Astrocyte of the cerebellum (primary cell): ENCODE data around the gene GPR160.
"Not testable (repeated sequence)": the region's sequence is repeated elsewhere in the genome, so short reads cannot be mapped to it uniquely, and the experiment has no call there.

ENCODE experiments used
- DNase-seq: peaks from one replicate; pipeline ENCODE4 v3.0.0-alpha.2; 2011; ENCODE audit warnings: low read depth
- H3K4me3 ChIP-seq: 2 replicates; pipeline ENCODE4 v1.5.1; 2011; ENCODE audit warnings: mild to moderate bottlenecking, low read depth, low read length, moderate library complexity
- CTCF ChIP-seq: IDR thresholded peaks from 2 replicates; pipeline ENCODE4 v1.5.1; 2012; ENCODE audit warnings: low read length, low read depth, moderate library complexity, mild to moderate bottlenecking; ENCODE audit errors: missing control alignments
- in situ Hi-C: cut with HindIII; loops from 2 replicates; pipeline ENCODE4 v1.10.0; 2017; ENCODE audit warnings: low sequenced_read_pairs

Gene GPR160

DNA sequence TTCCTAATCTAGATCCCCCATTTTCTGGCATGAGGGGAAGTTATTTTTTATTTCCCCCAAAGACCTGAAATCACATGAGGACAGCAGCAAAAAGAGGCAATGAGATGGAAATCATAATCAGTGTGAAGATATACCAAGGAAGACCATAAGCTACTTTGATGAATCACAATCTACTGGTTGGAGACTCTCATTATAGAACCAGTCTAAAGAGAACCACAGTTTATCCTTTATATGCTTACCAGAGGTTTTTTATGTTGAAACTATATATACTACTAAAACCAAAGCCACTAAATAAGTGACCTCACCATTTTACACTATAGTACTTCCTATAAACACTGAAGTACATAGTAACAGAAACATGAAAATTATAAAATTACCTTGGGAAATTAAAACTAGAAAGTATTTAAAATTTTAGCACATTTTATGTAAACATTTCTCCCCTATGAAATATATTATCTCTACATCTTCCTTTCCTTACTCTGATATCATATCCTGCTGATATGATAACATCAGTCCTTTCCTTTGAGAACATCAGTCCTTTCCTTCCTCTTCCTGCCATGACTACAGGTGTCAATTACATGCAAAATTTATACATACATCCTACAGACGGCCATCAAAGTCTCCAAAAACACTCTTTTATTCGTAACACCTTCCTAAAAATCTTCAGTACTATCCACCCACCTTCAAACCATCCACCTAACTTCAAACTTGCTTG, 71.9 kb downstream of the GPR160 start:
- no peak for DNase-seq
- H3K4me3 ChIP-seq, result no peak overlapping the region
- no peak for TF ChIP-seq CTCF
- in situ Hi-C loops, result no loop called here

- in situ Hi-C loops, result no loop called here
Measured at GRCh38 chr3:170111147-170111771, 73.5 kb downstream of the GPR160 start.

DNA sequence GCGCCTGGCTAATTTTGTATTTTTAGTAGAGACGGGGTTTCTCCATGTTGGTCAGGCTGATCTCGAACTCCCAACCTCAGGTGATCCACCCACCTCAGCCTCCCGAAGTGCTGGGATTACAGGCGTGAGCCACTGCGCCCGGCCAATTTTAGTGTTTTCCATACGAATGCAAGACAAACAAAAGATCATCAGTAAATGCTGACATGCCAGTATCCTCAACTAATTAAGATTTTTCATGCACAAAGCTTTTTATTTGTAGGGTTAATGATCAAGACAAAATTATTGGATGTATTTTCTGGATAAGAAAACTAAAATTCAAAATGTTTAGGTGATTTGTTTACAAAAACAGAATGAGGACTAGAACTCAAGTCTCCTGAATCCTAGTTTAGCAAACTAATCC, 76.4 kb downstream of the GPR160 start:
- H3K4me3 ChIP-seq, DNase-seq, in situ Hi-C loops: not testable (repeated sequence)

More at GRCh38 chr3:170111147-170111771, 73.5 kb downstream of the GPR160 start:
- DNase-seq, result no peak
- no peak overlapping the region for H3K4me3 ChIP-seq
- no peak for TF ChIP-seq CTCF

GRCh38 chr3:170117134-170117533, 79.3 kb downstream of the GPR160 start:
- in situ Hi-C loops, result no loop called here
- no peak overlapping the region for H3K4me3 ChIP-seq
- DNase-seq, result no peak
- peak; percentile 44 for TF ChIP-seq CTCF

GRCh38 chr3:170128259-170128976, 90.6 kb downstream of the GPR160 start:
- TF ChIP-seq CTCF, result no peak
- no peak overlapping the region for H3K4me3 ChIP-seq
- no peak for DNase-seq
- in situ Hi-C loops, result no loop called here

DNA sequence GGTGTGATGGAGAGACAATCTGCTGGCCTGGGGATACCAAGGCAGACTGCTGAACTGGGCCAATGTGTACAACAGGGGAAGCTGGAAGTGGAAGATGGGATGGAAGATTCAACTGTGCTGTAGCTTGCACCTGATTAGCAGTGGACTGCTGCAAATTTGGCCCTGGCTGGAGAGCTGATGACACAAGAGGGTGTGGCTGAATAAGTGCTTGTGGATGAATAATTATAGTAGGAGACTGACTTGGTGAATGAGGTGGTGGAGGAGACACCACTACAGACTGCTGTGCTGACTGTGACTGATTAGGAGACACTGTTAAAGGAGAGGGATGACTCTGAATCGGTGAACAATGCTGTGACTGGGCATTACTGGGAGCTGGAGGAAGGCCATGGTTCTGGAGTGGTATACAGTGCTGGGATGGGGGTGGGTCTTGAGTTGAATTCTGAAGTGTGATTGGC, 91.2 kb downstream of the GPR160 start:
- no peak for DNase-seq
- TF ChIP-seq CTCF, result no peak
- in situ Hi-C loops, result no loop called here
- no peak overlapping the region for H3K4me3 ChIP-seq

DNA sequence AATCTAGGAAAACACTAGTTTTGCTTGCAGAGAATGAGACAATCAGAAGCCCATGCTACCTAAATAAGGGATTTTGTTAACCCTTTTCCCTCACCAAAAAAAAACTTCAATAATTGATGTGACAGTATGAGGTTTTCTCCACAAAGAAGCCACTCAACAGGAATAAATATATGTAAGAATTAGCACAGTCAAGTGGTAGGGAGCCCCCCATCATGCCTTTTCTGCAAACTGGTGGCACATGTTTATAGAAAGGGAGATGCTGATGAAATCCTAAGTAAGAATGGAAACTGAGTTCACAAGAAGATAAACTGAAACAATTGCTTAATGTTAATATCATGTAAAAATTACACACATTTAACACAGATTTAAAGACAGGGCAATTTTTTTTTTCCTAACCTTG, 92.7 kb downstream of the GPR160 start:
- no peak overlapping the region for H3K4me3 ChIP-seq
- DNase-seq, result no peak
- TF ChIP-seq CTCF, result no peak
- in situ Hi-C loops, result no loop called here
